Renal pelvis (tissue), 4 donors: ENCODE measurements around the gene ABLIM2. TPM values are rescaled to one million over a fixed set of nuclear protein-coding genes. Genes with fewer than 3 reads are reported as not detected.

Source experiments
- DNase-seq: peaks from one replicate; pipeline ENCODE4 v3.0.0-alpha.2; 2013
- polyA plus RNA-seq, 3 donors: library from polyadenylated mRNA; unstranded; fragments of 120-200 nt; gene quantifications; one replicate each; pipeline ENCODE4 v1.2.1, GENCODE V29; 2013; ENCODE audit not compliant: insufficient read length in 3 of 3

Gene ABLIM2
- polyA plus RNA-seq, 3 donors = 6.1 to 8.6 (median 7.3) TPM

GRCh38 chr4:8104491-8105305 lies 53.9 kb downstream of the ABLIM2 start:
- DNase-seq = no peak

DNA sequence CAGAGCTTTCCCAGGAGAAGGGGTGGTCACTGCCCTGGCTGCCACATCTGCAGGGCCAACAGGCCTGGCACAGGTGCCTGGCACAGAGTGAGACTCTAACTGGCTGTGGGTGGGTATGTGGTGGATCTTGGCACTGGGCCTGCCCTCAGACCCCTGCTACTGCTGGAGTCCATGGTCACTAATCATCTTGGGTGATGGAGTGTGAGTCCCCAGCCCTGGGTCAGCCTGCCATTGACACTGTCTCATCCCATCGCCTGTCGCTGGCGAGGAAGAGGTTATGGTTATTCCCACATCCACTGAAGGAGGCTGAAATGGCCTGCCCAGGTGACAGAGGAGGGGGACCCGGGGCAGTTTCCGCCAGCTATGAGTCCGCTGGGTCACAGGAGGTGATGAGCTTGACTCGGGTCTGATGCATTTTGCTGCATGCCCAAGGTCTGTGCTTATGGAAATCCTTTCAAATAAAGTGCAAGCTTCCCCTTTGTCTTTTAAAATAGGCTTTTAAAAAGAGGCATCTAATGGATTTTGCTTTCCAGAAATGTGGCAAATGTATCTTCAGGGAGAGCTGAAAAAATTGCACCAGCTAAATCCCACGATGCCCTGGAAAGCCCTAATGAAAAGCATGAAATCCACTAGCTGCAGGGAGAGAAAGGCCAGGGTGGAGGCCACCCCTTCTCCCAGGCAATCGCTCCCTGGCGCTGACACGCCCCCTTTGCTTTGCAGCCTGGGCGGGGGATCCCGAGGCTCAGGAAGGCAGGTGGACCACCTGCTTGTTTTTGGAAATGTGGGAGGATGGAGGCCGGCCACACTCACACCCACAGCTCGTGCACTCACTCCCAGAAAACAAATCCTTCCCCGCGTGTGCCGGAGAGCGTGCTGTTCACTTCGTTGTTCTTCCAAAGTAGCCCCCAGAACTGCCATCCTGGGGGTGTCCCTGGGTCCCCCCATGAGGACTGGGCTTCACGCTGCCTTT lies 54.9 kb downstream of the ABLIM2 start:
- no peak for DNase-seq

DNA sequence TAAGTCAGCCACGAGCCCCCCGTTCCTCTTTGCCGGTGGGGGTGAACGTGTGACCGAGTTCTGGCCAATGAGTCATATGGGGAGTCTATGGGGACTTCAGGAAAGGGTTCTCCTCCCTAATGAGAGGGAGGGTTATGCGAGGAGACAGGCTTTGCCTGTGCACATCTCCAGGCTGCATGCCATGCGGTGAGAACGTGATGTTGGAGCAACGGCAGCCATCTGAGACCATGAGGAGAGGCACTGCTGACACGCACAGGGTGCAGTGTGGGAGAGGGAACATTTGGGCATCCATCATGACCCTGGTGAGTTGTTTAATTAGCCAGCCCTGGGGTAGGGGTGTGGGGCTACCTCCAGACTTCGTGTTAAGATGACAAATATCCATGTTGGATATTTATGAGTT lies 55.8 kb downstream of the ABLIM2 start:
- DNase-seq = no peak

GRCh38 chr4:8102076-8102355 lies 56.6 kb downstream of the ABLIM2 start:
- no peak for DNase-seq

DNA sequence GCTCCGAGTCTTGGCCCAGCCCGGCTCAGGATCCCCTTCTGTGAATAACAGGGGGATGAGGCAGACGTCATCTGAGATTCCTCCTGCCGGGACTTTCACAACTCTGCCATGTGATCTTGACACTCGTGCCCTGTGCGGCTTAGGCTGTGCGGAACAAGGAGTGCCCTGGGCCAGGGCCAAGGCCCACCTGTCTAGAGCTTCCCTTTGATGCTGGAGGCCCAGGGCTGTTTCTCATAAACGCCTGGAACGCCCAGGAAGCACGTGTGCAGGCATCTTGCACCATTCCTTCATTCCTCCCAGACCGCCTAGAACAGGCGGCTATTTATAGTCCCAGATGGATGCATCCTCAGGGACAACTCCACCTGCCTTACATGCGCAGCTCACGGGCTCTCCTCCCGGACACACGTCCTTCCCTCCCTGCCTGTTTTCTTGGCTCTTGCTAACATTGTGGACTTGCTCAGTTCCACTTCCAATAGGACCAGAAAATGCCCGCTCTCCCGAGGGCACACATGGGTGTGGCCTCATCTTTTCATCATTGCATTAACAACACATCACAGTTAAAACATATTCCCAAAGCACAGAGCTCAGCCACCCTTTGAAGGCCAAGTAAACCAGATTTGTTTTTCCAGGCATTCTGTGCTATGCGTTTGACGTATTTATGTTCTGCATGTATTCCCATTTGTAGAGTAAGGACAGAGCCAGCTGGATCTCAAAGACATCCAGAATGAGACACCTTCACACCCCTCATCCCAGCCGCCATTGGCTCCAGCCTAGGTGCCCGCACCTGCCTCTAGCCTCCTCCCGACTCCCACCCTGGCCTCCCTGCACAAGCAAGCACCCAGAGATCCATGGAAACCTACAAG lies 57.2 kb downstream of the ABLIM2 start:
- no peak for DNase-seq

DNA sequence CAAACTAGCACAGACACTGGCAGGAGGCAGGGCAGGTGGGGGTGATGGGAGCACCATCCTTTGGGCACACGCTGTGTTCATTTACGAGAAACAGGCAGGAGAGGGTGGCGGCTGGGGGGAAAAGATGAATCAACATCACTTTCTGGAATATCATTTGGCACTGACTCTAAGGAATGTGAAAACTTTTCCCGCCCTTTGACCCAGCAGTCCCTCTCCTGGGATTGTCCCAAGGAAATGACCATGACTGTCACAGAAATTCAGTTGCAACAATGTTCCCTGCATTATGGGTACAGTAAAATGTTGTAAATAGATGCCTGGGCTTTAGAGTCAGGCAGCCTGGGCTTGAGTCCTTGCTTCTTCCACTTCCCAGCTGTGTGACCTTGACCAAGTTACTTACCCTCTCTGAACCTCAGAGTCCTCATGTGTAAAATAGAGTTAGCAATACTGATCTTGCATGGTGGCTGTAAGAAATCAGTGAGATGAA lies 58.6 kb downstream of the ABLIM2 start:
- DNase-seq = no peak

GRCh38 chr4:8098506-8098905 lies 60.1 kb downstream of the ABLIM2 start:
- DNase-seq = no peak

GRCh38 chr4:8097721-8098345 lies 60.8 kb downstream of the ABLIM2 start:
- DNase-seq = no peak

DNA sequence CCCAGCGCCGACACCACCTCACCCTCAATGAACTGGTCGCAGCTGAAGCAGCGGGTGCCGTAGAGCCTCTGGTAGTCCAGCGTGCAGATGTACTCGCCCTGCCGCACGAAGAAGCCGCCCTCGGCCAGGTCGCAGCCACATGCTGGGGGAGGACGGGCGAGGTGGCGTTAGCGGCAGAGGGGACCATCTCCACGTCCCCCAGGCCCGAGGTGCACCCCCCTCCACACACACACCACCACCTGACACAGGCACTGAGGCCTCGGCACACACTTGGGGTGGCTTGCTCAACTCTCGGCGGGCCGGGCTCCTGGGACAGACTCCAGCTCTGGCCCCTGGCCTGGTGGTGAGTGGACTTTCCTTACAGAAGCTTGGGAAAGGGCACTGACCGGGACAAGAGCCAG lies 61.5 kb downstream of the ABLIM2 start:
- DNase-seq = no peak

DNA sequence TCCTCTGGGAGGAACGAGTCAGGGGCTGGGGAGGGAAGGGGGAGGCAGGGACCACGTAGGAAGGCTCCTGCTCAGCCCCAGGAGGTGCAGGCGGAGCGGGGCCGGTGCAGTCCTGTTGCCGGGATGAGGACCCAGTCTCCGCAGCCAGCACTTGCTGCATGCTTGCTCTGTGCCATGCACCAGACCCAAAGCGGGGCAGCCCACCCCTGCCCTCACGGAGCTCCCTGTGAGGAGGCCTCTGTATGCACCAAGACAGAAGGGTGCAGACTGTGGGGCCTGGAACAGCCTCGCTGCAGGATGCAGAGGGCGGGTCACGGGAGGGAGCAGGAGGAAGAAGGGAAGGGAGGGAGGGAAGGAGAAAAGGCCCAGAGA lies 61.9 kb downstream of the ABLIM2 start:
- no peak for DNase-seq

- no peak for DNase-seq
These were observed 62.5 kb downstream of the ABLIM2 start for GRCh38 chr4:8095956-8096689.

DNA sequence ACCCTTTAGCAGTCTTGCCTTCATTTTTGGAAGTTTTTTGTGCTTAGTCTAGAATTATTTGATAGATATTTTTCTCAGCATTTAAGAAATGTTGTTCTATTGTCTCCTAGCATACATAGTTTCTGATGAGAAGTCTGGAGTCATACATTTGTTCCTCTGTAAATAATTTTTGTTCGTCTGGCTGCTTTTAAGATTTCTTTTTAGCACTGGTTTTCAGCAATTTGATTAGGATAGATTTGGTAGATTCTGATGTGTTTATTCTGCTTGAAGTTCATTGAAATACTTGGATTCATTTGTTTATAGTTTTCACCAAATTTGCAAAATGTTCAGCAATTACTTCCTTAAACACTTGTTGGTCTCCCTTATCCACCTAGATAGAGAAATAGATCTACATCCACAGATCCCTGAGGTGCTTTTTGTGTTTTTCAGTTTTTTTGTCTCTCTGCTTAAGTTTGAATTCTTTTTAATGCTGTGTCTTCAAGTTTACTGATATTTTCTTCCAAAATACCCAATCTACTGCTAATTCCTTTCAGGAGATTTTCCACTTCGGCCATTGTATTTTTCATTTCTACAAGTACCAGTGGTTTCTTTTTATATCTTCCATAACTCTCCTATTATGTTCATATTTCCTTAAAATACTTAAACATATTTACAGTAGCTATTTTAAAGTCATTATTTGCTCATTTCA lies 64.9 kb downstream of the ABLIM2 start:
- no peak for DNase-seq

DNA sequence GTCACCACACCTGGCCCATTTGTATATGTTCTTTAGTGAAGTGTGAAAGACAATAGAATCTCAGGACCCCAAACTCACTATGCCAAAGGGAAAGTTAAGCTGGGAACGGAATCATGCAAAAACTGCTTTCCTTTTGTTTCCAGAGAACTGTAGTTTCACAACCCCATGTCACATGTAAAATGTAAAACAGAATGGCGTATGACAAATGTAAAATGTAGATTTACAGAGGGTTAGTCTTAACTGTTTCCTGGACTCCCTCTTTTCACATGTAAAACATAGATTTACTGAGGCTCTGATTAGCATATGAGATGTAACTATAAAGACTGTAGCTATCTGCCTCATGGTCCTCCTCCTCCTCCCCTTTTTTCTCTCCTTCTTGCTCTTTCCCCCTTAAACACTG lies 66.3 kb downstream of the ABLIM2 start:
- DNase-seq = no peak

GRCh38 chr4:8090744-8091301 lies 67.8 kb downstream of the ABLIM2 start:
- no peak for DNase-seq

DNA sequence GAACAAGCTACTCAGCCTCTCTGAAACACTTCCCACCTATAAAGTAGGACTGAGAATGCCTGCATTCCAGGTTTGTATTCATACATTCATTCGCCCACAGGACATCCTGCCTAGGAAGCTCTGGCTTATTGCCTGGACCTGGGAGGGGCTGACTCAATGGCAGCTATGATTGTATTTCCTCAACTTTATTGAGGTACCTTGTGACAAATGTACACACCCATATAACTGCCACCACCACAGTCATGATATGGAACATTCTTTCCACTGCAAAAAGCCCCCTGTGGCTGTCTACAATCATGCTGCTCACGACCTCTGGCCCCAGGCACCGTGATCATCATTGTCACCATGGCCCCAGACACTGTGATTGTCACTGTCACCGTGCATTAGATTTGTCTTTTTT lies 68.3 kb downstream of the ABLIM2 start:
- no peak for DNase-seq

DNA sequence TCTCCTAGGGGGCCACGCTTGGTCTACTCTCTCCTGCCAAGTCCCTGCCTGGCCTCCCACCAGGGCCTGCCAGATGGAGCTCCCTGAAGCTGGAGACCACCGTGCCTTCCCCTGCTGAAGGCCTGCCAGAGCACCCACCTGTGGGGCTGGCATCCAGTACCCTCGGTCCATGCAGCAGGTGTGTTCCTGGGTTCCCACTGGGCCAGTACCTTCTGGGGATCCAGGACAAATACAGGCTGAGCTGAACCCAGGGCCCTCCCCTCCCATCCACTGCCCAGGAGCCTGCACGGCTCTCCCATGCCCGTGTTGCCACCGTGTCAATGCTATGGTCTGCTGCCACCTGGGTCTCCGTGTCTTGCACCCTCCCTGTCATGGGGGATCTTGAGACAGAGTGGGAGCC lies 68.8 kb downstream of the ABLIM2 start:
- DNase-seq = no peak

DNA sequence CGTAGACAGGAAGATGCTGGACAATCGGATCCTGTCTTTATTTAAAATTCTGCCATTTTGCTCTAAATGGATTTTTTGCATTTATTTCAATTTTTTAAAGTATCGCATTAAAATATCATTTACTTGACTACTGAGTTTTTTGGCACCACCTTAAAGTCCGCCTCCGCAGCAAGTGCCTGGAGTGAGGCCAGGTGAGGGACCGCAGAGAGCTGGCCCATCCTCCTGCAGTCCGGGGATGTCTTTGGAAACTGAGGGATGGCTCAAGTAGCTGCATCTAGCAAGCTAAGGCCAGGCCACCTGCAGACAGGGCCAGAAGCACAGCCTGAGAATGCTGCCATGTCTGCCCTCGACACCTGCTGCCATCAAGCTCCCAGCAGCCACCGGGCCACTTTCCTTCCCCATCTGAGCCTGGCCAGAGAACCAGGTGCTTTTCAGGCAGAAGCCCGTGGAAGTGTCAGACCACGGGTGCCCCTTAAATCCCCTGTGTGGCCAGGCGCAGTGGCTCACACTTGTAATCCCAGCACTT lies 69.6 kb downstream of the ABLIM2 start:
- no peak for DNase-seq

DNA sequence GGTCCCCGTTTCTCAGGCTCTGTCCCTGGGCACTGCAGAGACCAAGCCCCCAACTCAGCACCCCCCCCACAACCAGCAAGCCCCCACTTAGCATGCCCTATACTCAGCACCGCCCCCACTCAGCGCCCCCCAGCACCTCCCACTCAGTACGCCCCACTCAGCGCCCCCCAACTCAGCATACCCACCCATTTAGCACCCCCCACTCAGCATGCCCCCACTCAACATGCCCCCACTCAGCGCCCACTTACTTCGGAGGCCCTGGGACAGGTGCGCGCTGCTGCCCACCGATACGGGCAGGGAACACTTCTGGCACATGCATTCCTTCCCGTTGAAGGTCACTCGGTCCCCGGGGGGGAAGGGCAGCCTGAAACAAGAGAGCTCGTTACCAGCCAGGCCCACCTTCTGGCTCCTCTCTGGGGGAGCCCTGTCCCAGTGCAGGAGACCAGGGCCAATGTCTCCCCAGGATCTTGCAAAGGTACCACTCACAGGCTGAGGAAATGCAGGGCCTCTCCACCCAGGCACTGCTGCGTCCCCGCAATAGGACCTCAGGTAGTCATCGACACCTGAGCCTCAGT lies 70.6 kb downstream of the ABLIM2 start:
- no peak for DNase-seq

GRCh38 chr4:8086783-8087445 lies 71.7 kb downstream of the ABLIM2 start:
- no peak for DNase-seq
